ENCODE data around the gene IRX6.

IRX6 gene

GRCh38 chr16:55323637-55324271, at the start of gene IRX6:
IRX6 (plus strand) TSS chr16:55324203; CDS start chr16:55325092, 889 bp downstream.
- DNase-seq (ENCODE audit: low read depth): no peak

- no peak for DNase-seq (ENCODE audit: low read depth)
Observed at GRCh38 chr16:55274391-55274790, 49.6 kb upstream of the IRX6 start.

- DNase-seq (ENCODE audit: low read depth): no peak
Observed at GRCh38 chr16:55275167-55275566, 48.8 kb upstream of the IRX6 start.

GRCh38 chr16:55275869-55276268, 48.1 kb upstream of the IRX6 start:
- DNase-seq (ENCODE audit: low read depth): no peak

- no peak for DNase-seq (ENCODE audit: low read depth)
Observed at GRCh38 chr16:55277536-55277935, 46.5 kb upstream of the IRX6 start.

- DNase-seq (ENCODE audit: low read depth): no peak
Observed at GRCh38 chr16:55279598-55279997, 44.4 kb upstream of the IRX6 start.

GRCh38 chr16:55280587-55280986, 43.4 kb upstream of the IRX6 start:
- DNase-seq (ENCODE audit: low read depth): no peak

- no peak for DNase-seq (ENCODE audit: low read depth)
Observed at GRCh38 chr16:55282441-55282840, 41.6 kb upstream of the IRX6 start.

- no peak for DNase-seq (ENCODE audit: low read depth)
Observed at GRCh38 chr16:55283812-55284717, 39.9 kb upstream of the IRX6 start.

- DNase-seq (ENCODE audit: low read depth): no peak
Observed at GRCh38 chr16:55284718-55285099, 39.3 kb upstream of the IRX6 start.

GRCh38 chr16:55285586-55285985, 38.4 kb upstream of the IRX6 start:
- no peak for DNase-seq (ENCODE audit: low read depth)

GRCh38 chr16:55289353-55289752, 34.6 kb upstream of the IRX6 start:
- no peak for DNase-seq (ENCODE audit: low read depth)

- DNase-seq (ENCODE audit: low read depth): no peak
Observed at GRCh38 chr16:55291847-55292246, 32.2 kb upstream of the IRX6 start.

- no peak for DNase-seq (ENCODE audit: low read depth)
Observed at GRCh38 chr16:55292491-55292890, 31.5 kb upstream of the IRX6 start.

- no peak for DNase-seq (ENCODE audit: low read depth)
Observed at GRCh38 chr16:55294129-55294528, 29.9 kb upstream of the IRX6 start.

GRCh38 chr16:55294931-55295342, 29.1 kb upstream of the IRX6 start:
- DNase-seq (ENCODE audit: low read depth): no peak

GRCh38 chr16:55297062-55297909, 26.7 kb upstream of the IRX6 start:
- no peak for DNase-seq (ENCODE audit: low read depth)

GRCh38 chr16:55297910-55298479, 26.0 kb upstream of the IRX6 start:
- no peak for DNase-seq (ENCODE audit: low read depth)

GRCh38 chr16:55301385-55302008, 22.5 kb upstream of the IRX6 start:
- DNase-seq (ENCODE audit: low read depth): no peak

- no peak for DNase-seq (ENCODE audit: low read depth)
Observed at GRCh38 chr16:55302635-55303034, 21.4 kb upstream of the IRX6 start.

- no peak for DNase-seq (ENCODE audit: low read depth)
Observed at GRCh38 chr16:55308973-55309372, 15.0 kb upstream of the IRX6 start.

- no peak for DNase-seq (ENCODE audit: low read depth)
Observed at GRCh38 chr16:55322327-55322726, 1.7 kb upstream of the IRX6 start.
